Measurements from ENCODE around the gene GPR37. TPM values are rescaled to one million over a fixed set of nuclear protein-coding genes. Genes with fewer than 3 reads are reported as not detected.

The GPR37 gene, protein sequence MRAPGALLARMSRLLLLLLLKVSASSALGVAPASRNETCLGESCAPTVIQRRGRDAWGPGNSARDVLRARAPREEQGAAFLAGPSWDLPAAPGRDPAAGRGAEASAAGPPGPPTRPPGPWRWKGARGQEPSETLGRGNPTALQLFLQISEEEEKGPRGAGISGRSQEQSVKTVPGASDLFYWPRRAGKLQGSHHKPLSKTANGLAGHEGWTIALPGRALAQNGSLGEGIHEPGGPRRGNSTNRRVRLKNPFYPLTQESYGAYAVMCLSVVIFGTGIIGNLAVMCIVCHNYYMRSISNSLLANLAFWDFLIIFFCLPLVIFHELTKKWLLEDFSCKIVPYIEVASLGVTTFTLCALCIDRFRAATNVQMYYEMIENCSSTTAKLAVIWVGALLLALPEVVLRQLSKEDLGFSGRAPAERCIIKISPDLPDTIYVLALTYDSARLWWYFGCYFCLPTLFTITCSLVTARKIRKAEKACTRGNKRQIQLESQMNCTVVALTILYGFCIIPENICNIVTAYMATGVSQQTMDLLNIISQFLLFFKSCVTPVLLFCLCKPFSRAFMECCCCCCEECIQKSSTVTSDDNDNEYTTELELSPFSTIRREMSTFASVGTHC
- not detected for total RNA-seq

- peak within 1 kb of the TSS; percentile 67 for H3K4me3 Mint-ChIP-seq
- H3K27ac Mint-ChIP-seq: no peak within 1 kb of the TSS
- peaks cover 13% of the 10 kb centered on the region for H3K4me1 Mint-ChIP-seq
- POLR2A ChIA-PET: no interaction called here
- ATAC-seq: peak; percentile 79
- peaks cover 35% of the 10 kb centered on the region for H3K27me3 Mint-ChIP-seq
- H3K36me3 Mint-ChIP-seq (ENCODE audit: low read depth): no peaks in the 10 kb centered on the region
- intact Hi-C loops (cut with DNase I, micrococcal nuclease): no loop called here
- CTCF ChIA-PET: interaction anchor here (0.6 kb wide), 1 partner anchor 1848 kb away, joined by 3 read pairs; no protein-coding TSS in a partner anchor
- DNase-seq: peak; percentile 67
- no peaks in the 10 kb centered on the region for H3K9me3 Mint-ChIP-seq (ENCODE audit: low read depth)
These were observed at the start of gene GPR37 for GRCh38 chr7:124765401-124766352. TSS of gene GPR37 (minus strand) at chr7:124765792. CDS start at chr7:124764976, 816 bp downstream.

- intact Hi-C loops (cut with DNase I, micrococcal nuclease): no loop called here
- ChIA-PET CTCF (interaction anchor here (0.6 kb wide), 1 partner anchor 333 kb away, joined by 3 read pairs; no protein-coding TSS in a partner anchor), POLR2A (no interaction called here)
- Mint-ChIP-seq H3K4me1 (no peaks in the 10 kb centered on the region), H3K27ac (no peak overlapping the region), H3K9me3 (ENCODE audit: low read depth) (no peaks in the 10 kb centered on the region), H3K4me3 (no peak overlapping the region), H3K36me3 (ENCODE audit: low read depth) (no peaks in the 10 kb centered on the region), H3K27me3 (peaks cover 8% of the 10 kb centered on the region)
- ATAC-seq: no peak
- DNase-seq: no peak
These were observed 48.6 kb upstream of the GPR37 start for GRCh38 chr7:124813994-124814798.

- intact Hi-C loops (cut with DNase I, micrococcal nuclease): no loop called here
- POLR2A ChIA-PET: no interaction called here
- Mint-ChIP-seq H3K27me3 (peaks cover 8% of the 10 kb centered on the region), H3K4me3 (no peak overlapping the region), H3K4me1 (no peaks in the 10 kb centered on the region), H3K36me3 (ENCODE audit: low read depth) (no peaks in the 10 kb centered on the region), H3K9me3 (ENCODE audit: low read depth) (no peaks in the 10 kb centered on the region), H3K27ac (no peak overlapping the region)
- DNase-seq: no peak
- no peak for ATAC-seq
- CTCF ChIA-PET: no interaction called here
These were observed 47.2 kb upstream of the GPR37 start for GRCh38 chr7:124812764-124813163.

DNA sequence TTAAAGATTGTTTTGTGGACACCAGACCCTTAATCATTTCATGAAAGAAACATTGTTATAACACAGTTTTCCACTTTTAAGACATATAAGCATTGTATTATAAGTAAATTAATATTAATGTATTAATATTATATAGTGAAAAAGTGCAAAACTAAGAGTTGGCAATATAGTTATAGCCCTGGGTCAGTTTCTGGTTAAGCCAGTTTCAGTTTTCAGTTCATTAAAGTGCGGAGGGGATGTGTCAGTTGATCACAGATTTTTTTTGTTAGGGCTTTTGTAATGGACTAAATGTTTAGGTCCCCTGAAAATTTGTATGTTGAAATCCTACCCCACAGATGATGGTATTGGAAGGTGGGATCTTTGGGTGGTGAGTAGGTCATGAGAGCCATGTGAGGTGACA is 45.7 kb upstream of the GPR37 start:
- intact Hi-C loops (cut with DNase I, micrococcal nuclease): no loop called here
- Mint-ChIP-seq H3K4me3 (no peak overlapping the region), H3K4me1 (no peaks in the 10 kb centered on the region), H3K9me3 (ENCODE audit: low read depth) (no peaks in the 10 kb centered on the region), H3K36me3 (ENCODE audit: low read depth) (no peaks in the 10 kb centered on the region), H3K27me3 (peaks cover 8% of the 10 kb centered on the region), H3K27ac (no peak overlapping the region)
- POLR2A ChIA-PET: no interaction called here
- ATAC-seq (no peak), DNase-seq (no peak)
- CTCF ChIA-PET: no interaction called here

DNA sequence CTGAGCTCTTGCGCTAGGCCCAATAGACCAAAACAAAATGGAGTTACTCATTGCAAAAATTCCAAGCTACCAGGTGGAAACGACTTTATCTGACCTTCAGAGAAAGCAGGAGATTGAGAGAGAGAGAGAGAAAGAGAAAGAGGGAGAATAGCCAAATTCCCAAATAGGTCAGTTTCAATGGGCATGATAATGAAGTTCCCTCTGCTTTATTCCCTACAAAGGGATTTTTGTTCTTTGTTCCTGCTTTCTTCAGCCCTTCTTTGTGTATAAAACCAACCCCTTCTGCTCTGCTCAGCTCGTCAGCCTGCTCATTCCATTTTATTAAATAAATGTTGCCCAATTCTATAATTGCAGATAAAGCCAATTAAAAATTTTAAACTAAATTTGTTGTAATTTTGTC is 45.0 kb upstream of the GPR37 start:
- DNase-seq: no peak
- Mint-ChIP-seq H3K9me3 (ENCODE audit: low read depth) (no peaks in the 10 kb centered on the region), H3K27me3 (peaks cover 8% of the 10 kb centered on the region), H3K27ac (no peak overlapping the region), H3K4me1 (no peaks in the 10 kb centered on the region), H3K36me3 (ENCODE audit: low read depth) (no peaks in the 10 kb centered on the region), H3K4me3 (no peak overlapping the region)
- intact Hi-C loops (cut with DNase I, micrococcal nuclease): no loop called here
- POLR2A ChIA-PET: no interaction called here
- ATAC-seq: no peak
- CTCF ChIA-PET: no interaction called here

DNA sequence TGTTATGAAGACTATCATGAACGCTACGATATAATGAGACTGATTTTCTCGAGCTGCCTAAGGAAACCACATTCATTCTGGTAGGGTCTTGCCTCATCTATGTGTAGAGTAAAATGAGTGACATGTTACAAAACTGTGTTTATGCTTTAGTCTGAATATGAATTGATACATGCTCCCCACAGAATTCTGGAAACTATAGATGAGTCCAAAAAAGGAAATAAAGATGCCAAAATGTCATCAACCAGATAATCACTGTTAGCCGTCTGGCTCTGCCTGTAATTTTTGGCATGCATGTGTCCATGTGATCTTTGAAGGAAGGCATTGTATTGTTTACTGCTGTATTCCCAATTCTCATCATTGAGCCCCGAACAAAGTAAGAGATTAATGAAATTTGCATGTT is 42.6 kb upstream of the GPR37 start:
- Mint-ChIP-seq H3K4me3 (no peak overlapping the region), H3K36me3 (ENCODE audit: low read depth) (no peaks in the 10 kb centered on the region), H3K9me3 (ENCODE audit: low read depth) (no peaks in the 10 kb centered on the region), H3K27ac (no peak overlapping the region), H3K27me3 (peaks cover 5% of the 10 kb centered on the region), H3K4me1 (no peaks in the 10 kb centered on the region)
- ChIA-PET CTCF (no interaction called here), POLR2A (no interaction called here)
- ATAC-seq (no peak), DNase-seq (no peak)
- intact Hi-C loops (cut with DNase I, micrococcal nuclease): no loop called here

DNA sequence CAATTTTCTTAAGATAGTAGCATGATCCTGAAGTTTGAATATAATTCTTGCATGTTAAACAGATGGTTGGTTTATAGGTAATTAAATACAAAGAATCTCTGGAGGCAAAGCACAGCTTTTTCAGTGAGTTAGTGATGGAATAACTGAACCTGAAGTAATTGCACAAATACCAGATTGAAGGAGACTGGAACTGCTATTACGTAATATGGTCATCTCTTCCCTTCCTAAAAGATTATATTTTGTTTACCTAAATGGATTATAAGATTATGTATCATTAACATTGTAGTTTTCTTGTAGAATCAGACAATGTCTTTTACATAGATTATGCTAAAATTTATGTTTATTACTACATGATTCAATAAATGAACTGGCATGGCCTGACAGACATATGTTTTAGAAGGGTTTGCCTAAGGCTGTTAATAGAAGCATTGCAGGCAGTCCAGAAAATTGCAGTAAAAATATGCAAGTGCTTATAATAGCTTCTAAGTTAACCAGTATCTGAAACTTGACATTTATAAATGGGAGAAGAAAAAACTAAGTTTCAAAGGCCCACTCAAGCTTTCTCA is 35.8 kb upstream of the GPR37 start:
- Mint-ChIP-seq H3K4me3 (no peak overlapping the region), H3K4me1 (no peaks in the 10 kb centered on the region), H3K27me3 (peaks cover 10% of the 10 kb centered on the region), H3K36me3 (ENCODE audit: low read depth) (no peaks in the 10 kb centered on the region), H3K27ac (no peak overlapping the region), H3K9me3 (ENCODE audit: low read depth) (peaks cover 2% of the 10 kb centered on the region)
- ChIA-PET POLR2A (no interaction called here), CTCF (no interaction called here)
- ATAC-seq (no peak), DNase-seq (no peak)
- intact Hi-C loops (cut with DNase I, micrococcal nuclease): no loop called here

GRCh38 chr7:124800386-124800785 is 34.8 kb upstream of the GPR37 start:
- H3K27me3 Mint-ChIP-seq: peaks cover 10% of the 10 kb centered on the region
- ChIA-PET CTCF (no interaction called here), POLR2A (no interaction called here)
- no peak overlapping the region for H3K4me3 Mint-ChIP-seq
- ATAC-seq (no peak), DNase-seq (no peak)
- intact Hi-C loops (cut with DNase I, micrococcal nuclease): no loop called here
- no peaks in the 10 kb centered on the region for H3K4me1 Mint-ChIP-seq
- no peak overlapping the region for H3K27ac Mint-ChIP-seq
- H3K9me3 Mint-ChIP-seq (ENCODE audit: low read depth): peaks cover 6% of the 10 kb centered on the region
- H3K36me3 Mint-ChIP-seq (ENCODE audit: low read depth): no peaks in the 10 kb centered on the region

DNA sequence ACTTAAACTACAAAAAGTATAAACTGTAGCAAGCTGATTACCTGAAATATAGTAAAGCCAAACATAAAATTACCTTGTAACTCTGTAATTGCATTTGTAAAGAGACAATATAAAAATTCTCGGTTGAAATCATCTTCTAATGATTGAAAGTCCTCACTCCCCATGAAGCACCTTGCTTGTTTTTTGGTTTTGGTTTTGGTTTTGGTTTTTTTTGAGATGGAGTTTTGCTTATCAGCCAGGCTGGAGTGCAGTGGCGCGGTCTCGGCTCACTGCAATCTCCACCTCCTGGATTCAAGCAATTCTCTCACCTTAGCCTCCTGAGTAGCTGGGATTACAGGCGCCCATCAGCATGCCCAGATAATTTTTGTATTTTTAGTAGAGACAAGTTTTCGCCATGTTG is 33.9 kb upstream of the GPR37 start:
- ChIA-PET CTCF (no interaction called here), POLR2A (no interaction called here)
- intact Hi-C loops (cut with DNase I, micrococcal nuclease): no loop called here
- Mint-ChIP-seq H3K4me1 (no peaks in the 10 kb centered on the region), H3K9me3 (ENCODE audit: low read depth) (peaks cover 6% of the 10 kb centered on the region), H3K36me3 (ENCODE audit: low read depth) (no peaks in the 10 kb centered on the region), H3K27ac (no peak overlapping the region), H3K4me3 (no peak overlapping the region), H3K27me3 (peaks cover 10% of the 10 kb centered on the region)
- ATAC-seq (no peak), DNase-seq (no peak)

GRCh38 chr7:124796771-124797170 is 31.2 kb upstream of the GPR37 start:
- H3K27ac Mint-ChIP-seq: no peak overlapping the region
- POLR2A ChIA-PET: no interaction called here
- intact Hi-C loops (cut with DNase I, micrococcal nuclease): no loop called here
- peaks cover 6% of the 10 kb centered on the region for H3K9me3 Mint-ChIP-seq (ENCODE audit: low read depth)
- H3K4me1 Mint-ChIP-seq: no peaks in the 10 kb centered on the region
- no peaks in the 10 kb centered on the region for H3K36me3 Mint-ChIP-seq (ENCODE audit: low read depth)
- CTCF ChIA-PET: no interaction called here
- peaks cover 20% of the 10 kb centered on the region for H3K27me3 Mint-ChIP-seq
- DNase-seq: no peak
- no peak overlapping the region for H3K4me3 Mint-ChIP-seq
- no peak for ATAC-seq

- intact Hi-C loops (cut with DNase I, micrococcal nuclease): no loop called here
- ChIA-PET POLR2A (no interaction called here), CTCF (interaction anchor here (1.4 kb wide), 1 partner anchor 10 kb away, joined by 3 read pairs; no protein-coding TSS in a partner anchor)
- Mint-ChIP-seq H3K9me3 (ENCODE audit: low read depth) (peaks cover 6% of the 10 kb centered on the region), H3K4me1 (no peaks in the 10 kb centered on the region), H3K27ac (no peak overlapping the region), H3K27me3 (peaks cover 23% of the 10 kb centered on the region), H3K36me3 (ENCODE audit: low read depth) (no peaks in the 10 kb centered on the region), H3K4me3 (no peak overlapping the region)
- DNase-seq: no peak
- no peak for ATAC-seq
These were observed 27.1 kb upstream of the GPR37 start for GRCh38 chr7:124792696-124793095.

All from activated CD4-positive, alpha-beta T cell treated with anti-CD3 and anti-CD28 coated beads for 36 hours (primary cell).